HepG2 (cell line): Measurements from ENCODE around the gene TSC22D3. TPM values are rescaled to one million over a fixed set of nuclear protein-coding genes. Genes with fewer than 3 reads are reported as not detected.

Experiments used
- ATAC-seq: fragments of 200-7000 bp; cut with Tn5 transposase; 3 replicates; pipeline ENCODE4 v1.9.1; 2020; ENCODE audit warnings: mild to moderate bottlenecking, moderate library complexity
- BruUV-seq: library from RNA; stranded (reverse); fragments of 400-500 nt; replicated peaks from 2 replicates; lab custom pipeline; 2021; lab: Mats Ljungman, UMichigan
- CTCF ChIA-PET: fragments of 300-600 bp; formaldehyde crosslinking; extraction: SDS; loops from one replicate; lab custom pipeline; 2021; ENCODE audit warnings: low total read pairs, inconsistent platforms, low intra/inter-chr PET ratio; lab: Yijun Ruan, JAX
- POLR2A ChIA-PET: fragments of 350-600 bp; sonication (Branson Sonifier 250); formaldehyde crosslinking; loops from one replicate; lab custom pipeline; 2020; ENCODE audit warnings: antibody characterized with exemption, inconsistent platforms; lab: Yijun Ruan, JAX
- DNase-seq: peaks from one replicate; pipeline ENCODE4 v3.0.0-alpha.2; 2015; ENCODE audit warnings: low spot score
- FAIRE-seq: peaks from 3 replicates; lab custom pipeline; 2011; peaks lifted over from hg19 to GRCh38; lab: Jason Lieb, UNC
- H2AFZ ChIP-seq: one replicate; pipeline ENCODE4 v1.6.1; 2011; ENCODE audit warnings: low read length, inconsistent platforms
- H3K27ac ChIP-seq: fragments of 300-600 bp; 3 replicates; pipeline ENCODE4 v1.8.0; 2011; ENCODE audit warnings: mixed run types, mild to moderate bottlenecking, mixed read lengths, low read length, inconsistent platforms; ENCODE audit not compliant: insufficient read depth; ENCODE audit errors: extremely low read length
- H3K27me3 ChIP-seq, 2 experiments: fragments of 200-600 bp in 1 of 2; 2 replicates in 1 of 2; 3 replicates in 1 of 2; pipeline versions ENCODE4 v1.6.0 to v1.8.0; 2011; ENCODE audit warnings: low read length in 2 of 2, mild to moderate bottlenecking in 2 of 2, moderate library complexity in 2 of 2, inconsistent platforms in 1 of 2; ENCODE audit not compliant: insufficient read depth in 2 of 2, control insufficient read depth in 1 of 2
- H3K36me3 ChIP-seq, 2 experiments: fragments of 200-600 bp in 1 of 2; replicated peaks in 1 of 2; 2 replicates in 1 of 2; 3 replicates in 1 of 2; pipeline versions ENCODE4 v1.5.1 to v1.8.0; 2011; ENCODE audit warnings: low read length in 2 of 2, inconsistent platforms in 1 of 2; ENCODE audit not compliant: insufficient read depth in 2 of 2, control insufficient read depth in 1 of 2
- H3K4me1 ChIP-seq: 2 replicates; pipeline ENCODE4 v1.5.1; 2012; ENCODE audit warnings: low read length, inconsistent platforms; ENCODE audit not compliant: insufficient read depth
- H3K4me2 ChIP-seq: 2 replicates; pipeline ENCODE4 v1.6.0; 2011; ENCODE audit warnings: low read depth, low read length, inconsistent platforms
- H3K4me3 ChIP-seq, 3 experiments: fragments of 200-600 bp in 1 of 3; sonication (generic), shearing (Covaris generic) in 1 of 3; replicated peaks in 1 of 3; 2 replicates each; pipeline ENCODE4 v1.5.1; 2011 to 2016; ENCODE audit warnings: low read length in 3 of 3, inconsistent platforms in 2 of 3, low read depth in 2 of 3, mild to moderate bottlenecking in 2 of 3, control low read depth in 1 of 3, mixed read lengths in 1 of 3; ENCODE audit not compliant: insufficient read depth in 1 of 3
- H3K79me2 ChIP-seq: one replicate; pipeline ENCODE4 v1.6.1; 2011; ENCODE audit warnings: low read length, inconsistent platforms; ENCODE audit not compliant: insufficient read depth
- H3K9ac ChIP-seq: 2 replicates; pipeline ENCODE4 v1.6.0; 2011; ENCODE audit warnings: mild to moderate bottlenecking, low read depth, low read length, inconsistent platforms; ENCODE audit not compliant: insufficient read depth
- H3K9me3 ChIP-seq: 2 replicates; pipeline ENCODE4 v1.5.1; 2012; ENCODE audit warnings: mild to moderate bottlenecking, low read length
- H4K20me1 ChIP-seq: 2 replicates; pipeline ENCODE4 v1.6.0; 2011; ENCODE audit warnings: inconsistent platforms, mild to moderate bottlenecking, low read length, moderate library complexity; ENCODE audit not compliant: insufficient read depth
- EED ChIP-seq: sonication (generic); formaldehyde crosslinking; IDR thresholded peaks from 2 replicates; pipeline ENCODE4 v1.5.0; 2020; ENCODE audit warnings: mild to moderate bottlenecking, missing genetic modification reagents
- GABPB1 ChIP-seq: IDR thresholded peaks from 2 replicates; pipeline ENCODE4 v1.6.1; 2016; ENCODE audit warnings: mild to moderate bottlenecking, missing genetic modification reagents, moderate library complexity, missing compliant biosample characterization
- WGBS: methylation state at CpG from one replicate; pipeline ENCODE4 v1.1.6; 2017; ENCODE audit warnings: low lambda C conversion rate; 5-methylcytosine and 5-hydroxymethylcytosine counted together
- in situ Hi-C: cut with HindIII; loops from 2 replicates; pipeline ENCODE4 v1.10.0; 2017; ENCODE audit warnings: low pct_unique_long_range_greater_than_20kb; ENCODE audit not compliant: extremely low pct_ligation_motif_present
- intact Hi-C: fragments of 100-400 bp; cut with micrococcal nuclease; formaldehyde crosslinking; loops from one replicate; pipeline ENCODE4 v1.10.0; 2022; ENCODE audit not compliant: unreplicated experiment
- polyA plus RNA-seq, 8 experiments: library from polyadenylated mRNA; depleted of rRNA in 3 of 8; stranded (reverse) in 7 of 8; unstranded in 1 of 8; fragments of >200 nt; fragmentation: Illumina TruSeq in 4 of 8; extraction: Trizol in 4 of 8; gene quantifications; 2 replicates each; pipeline versions ENCODE4 v1.2.1 to v1.2.3, GENCODE V29; 2011 to 2016; ENCODE audit warnings: low read depth in 4 of 8, missing spikeins in 1 of 8, mixed read lengths in 1 of 8; ENCODE audit not compliant: insufficient read depth in 1 of 8
- total RNA-seq, 5 experiments: library from RNA; depleted of rRNA; stranded (reverse); fragments of >200 nt; fragmentation: Illumina TruSeq; extraction: Trizol; gene quantifications; 2 replicates each; pipeline ENCODE4 v1.2.3, GENCODE V29; 2016; ENCODE audit warnings: low read depth in 1 of 5
- TF ChIP-seq, protein P1 (sequence below): sonication (generic); formaldehyde crosslinking; IDR thresholded peaks from 2 replicates; pipeline ENCODE4 v1.5.1; 2020; ENCODE audit warnings: mild to moderate bottlenecking, missing genetic modification reagents, moderate library complexity

The TSC22D3 gene
- total and polyA plus RNA-seq, 2 of the 13 experiments (the other 11 are each of a cell fraction or from before 2014, with no cell fraction given): 0.82 to 1.5 TPM

DNA sequence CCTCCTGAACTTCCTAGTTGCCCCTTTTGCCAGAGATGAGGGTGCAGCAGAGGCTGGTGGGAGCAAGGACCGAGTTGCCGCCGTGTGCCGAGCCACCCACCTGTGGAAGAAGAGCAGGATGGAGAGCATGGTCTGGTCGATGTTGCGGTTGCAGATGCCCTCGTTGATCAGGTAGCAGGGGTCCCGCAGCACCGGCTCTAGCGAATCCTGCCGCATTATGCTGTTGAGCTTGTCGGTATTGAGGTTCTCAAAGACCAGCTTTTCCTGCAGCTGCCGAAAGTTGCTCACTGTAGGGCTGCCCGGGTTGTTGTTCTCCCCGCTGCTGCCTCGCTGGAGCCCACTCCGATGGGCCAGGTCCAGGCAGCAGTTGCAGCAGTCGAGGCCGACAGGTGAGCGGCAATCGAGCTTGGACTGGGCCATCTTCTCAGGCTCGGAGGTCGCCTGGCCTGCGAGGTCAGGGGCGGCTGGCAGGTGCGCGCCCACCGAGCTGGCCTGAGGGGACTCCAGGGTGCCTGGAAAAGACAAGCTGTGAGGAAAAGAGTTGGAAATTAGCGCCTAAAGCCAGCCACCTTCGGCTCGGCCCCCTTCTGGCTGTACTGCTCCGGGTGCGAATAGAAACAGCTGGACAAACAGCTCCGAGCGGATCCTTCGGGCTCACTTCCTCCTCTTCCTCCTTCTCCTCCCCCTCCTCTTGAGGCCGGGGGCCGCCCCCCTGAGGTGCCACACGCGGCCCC lies 420 bp downstream of the TSC22D3 start:
- Histone ChIP-seq H3K27me3 (peaks cover 6 to 29% of the 10 kb centered on the region in 2 experiments), H4K20me1 (no peaks in the 10 kb centered on the region), H3K27ac (no peak overlapping the region), H3K4me3 (peak overlapping the region; percentile 5 to 52 (median 21); a peak in 3 of 6 replicates), H3K4me2 (peak overlapping the region; percentile 63), H3K4me1 (0 out of 2 replicates have a peak, but pooled peaks cover 6% of the 10 kb centered on the region), H3K9ac (no peak overlapping the region), H2AFZ (no peak overlapping the region), H3K79me2 (no peaks in the 10 kb centered on the region), H3K36me3 (no peaks in the 10 kb centered on the region), H3K9me3 (no peaks in the 10 kb centered on the region)
- peak; percentile 27 for ATAC-seq
- CTCF ChIA-PET: no interaction called here
- no peak for DNase-seq
- WGBS: no CpG with 5 or more reads among the region's 40 CpGs
- no peak for FAIRE-seq
- intact Hi-C loops: no loop called here
- no TSS peak for BruUV-seq
- POLR2A ChIA-PET: no interaction called here
- TF ChIP-seq GABPB1 (no peak), EED (no peak)
- TF ChIP-seq, protein P1, sequence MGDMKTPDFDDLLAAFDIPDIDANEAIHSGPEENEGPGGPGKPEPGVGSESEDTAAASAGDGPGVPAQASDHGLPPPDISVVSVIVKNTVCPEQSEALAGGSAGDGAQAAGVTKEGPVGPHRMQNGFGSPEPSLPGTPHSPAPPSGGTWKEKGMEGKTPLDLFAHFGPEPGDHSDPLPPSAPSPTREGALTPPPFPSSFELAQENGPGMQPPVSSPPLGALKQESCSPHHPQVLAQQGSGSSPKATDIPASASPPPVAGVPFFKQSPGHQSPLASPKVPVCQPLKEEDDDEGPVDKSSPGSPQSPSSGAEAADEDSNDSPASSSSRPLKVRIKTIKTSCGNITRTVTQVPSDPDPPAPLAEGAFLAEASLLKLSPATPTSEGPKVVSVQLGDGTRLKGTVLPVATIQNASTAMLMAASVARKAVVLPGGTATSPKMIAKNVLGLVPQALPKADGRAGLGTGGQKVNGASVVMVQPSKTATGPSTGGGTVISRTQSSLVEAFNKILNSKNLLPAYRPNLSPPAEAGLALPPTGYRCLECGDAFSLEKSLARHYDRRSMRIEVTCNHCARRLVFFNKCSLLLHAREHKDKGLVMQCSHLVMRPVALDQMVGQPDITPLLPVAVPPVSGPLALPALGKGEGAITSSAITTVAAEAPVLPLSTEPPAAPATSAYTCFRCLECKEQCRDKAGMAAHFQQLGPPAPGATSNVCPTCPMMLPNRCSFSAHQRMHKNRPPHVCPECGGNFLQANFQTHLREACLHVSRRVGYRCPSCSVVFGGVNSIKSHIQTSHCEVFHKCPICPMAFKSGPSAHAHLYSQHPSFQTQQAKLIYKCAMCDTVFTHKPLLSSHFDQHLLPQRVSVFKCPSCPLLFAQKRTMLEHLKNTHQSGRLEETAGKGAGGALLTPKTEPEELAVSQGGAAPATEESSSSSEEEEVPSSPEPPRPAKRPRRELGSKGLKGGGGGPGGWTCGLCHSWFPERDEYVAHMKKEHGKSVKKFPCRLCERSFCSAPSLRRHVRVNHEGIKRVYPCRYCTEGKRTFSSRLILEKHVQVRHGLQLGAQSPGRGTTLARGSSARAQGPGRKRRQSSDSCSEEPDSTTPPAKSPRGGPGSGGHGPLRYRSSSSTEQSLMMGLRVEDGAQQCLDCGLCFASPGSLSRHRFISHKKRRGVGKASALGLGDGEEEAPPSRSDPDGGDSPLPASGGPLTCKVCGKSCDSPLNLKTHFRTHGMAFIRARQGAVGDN (CRISPR knock-in tag): peak; percentile 11; the same call in 1 of the 2 replicates
- in situ Hi-C loops: loop anchor here (5.0 kb wide), 1 partner anchor 113 kb away; no protein-coding TSS in a partner anchor
